ENCODE measurements around the gene NFYC.

NFYC gene

GRCh38 chr1:40739455-40740008, 48.0 kb downstream of the NFYC start:
- no peak for DNase-seq (ENCODE audit: low read depth)

GRCh38 chr1:40740039-40740996, 48.8 kb downstream of the NFYC start:
- no peak for DNase-seq (ENCODE audit: low read depth)

DNA sequence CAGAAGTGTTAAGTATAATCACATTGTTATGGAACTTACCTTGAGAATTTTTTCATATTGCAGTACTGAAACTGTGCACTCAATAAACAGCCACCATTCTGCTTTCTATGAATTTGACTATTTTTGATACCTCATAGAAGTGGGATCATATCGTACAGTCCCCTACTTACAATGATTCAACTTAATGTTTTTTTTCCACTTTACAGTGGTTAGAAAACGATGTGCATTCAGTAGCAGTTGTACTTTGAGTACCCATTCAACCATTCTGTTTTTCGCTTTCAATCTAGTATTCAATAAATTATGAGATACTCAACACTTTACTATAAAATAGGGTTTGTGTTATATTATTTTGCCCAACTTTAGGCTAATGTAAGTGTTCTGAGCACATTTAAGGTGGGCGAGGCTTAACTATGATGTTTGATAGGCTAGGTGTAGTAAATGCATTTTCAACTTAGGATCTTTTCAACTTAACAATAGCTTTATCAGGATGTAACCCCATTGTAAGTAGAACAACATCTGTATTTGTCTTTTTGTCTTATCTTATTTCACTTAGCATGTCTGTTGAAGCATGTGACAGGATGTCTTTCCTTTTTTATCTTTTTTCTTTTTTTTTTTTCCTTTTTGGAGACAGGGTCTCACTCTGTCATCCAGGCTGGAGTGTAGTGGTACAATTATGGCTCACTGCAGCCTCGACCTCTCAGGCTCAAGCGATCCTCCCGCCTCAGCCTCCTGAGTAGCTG, 49.7 kb downstream of the NFYC start:
- no peak for DNase-seq (ENCODE audit: low read depth)

GRCh38 chr1:40742363-40743061, 51.0 kb downstream of the NFYC start:
- DNase-seq (ENCODE audit: low read depth): no peak

- DNase-seq (ENCODE audit: low read depth): no peak
Observed at GRCh38 chr1:40743452-40743851, 51.9 kb downstream of the NFYC start.

DNA sequence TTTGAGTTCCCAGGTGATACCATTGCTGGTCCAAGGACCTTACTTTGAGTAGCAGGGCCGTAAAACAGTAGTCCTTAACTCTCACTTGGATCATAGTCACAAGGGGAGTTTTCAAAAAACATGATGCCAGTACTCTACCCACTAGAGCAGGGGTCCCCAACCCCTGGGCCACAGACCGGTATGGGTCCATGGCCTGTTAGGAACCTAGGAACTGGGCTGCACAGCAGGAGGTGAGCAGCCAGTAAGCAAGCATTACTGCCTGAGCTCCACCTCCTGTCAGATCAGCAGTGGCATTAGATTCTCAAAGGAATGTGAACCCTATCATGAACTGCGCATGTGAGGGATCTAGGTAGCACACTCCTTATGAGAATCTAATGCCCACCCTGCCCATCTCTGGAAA, 52.4 kb downstream of the NFYC start:
- no peak for DNase-seq (ENCODE audit: low read depth)

DNA sequence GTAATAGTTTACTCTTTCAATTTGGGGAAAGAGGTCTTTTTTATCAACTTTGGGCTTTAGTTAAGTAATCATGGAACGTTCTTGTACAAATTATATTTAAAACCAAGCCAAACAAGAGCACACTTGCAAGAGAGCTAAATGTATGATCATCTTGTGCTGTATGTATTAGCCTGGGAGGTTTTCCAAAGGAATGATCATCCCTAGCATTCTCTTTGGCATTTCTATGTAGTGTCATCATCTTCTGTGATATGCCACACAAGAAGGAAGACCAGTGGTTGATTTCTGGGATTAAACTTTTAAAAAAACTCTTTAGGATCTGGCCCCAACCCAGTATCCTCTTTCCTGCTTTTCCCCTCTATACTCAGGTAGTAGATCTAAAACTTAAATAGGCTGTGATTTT, 53.7 kb downstream of the NFYC start:
- no peak for DNase-seq (ENCODE audit: low read depth)

- DNase-seq (ENCODE audit: low read depth): no peak
Observed at GRCh38 chr1:40746344-40747090, 55.0 kb downstream of the NFYC start.

GRCh38 chr1:40748841-40749718, 57.6 kb downstream of the NFYC start:
- DNase-seq (ENCODE audit: low read depth): no peak

- no peak for DNase-seq (ENCODE audit: low read depth)
Observed at GRCh38 chr1:40749817-40750216, 58.3 kb downstream of the NFYC start.

DNA sequence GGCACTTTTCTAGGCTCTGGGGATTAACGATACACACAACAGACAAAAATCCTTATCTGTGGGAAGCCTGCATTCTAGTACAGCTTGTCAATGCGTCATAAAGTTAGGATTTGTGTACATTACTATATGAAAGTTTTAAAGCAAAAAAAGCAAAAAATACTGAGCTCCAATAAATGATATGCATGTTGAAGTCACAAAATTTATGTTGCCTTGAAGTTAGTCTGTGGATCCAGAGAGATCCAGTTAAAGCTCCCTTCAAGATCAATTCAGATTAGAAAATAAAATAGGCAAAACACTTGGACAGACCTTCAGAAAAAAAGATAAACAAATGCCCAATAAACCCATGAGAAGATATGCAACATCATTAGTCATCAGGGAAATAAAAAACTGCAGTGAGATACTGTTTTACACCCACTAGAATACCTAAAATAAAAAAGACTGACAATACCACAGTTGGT, 59.0 kb downstream of the NFYC start:
- no peak for DNase-seq (ENCODE audit: low read depth)

DNA sequence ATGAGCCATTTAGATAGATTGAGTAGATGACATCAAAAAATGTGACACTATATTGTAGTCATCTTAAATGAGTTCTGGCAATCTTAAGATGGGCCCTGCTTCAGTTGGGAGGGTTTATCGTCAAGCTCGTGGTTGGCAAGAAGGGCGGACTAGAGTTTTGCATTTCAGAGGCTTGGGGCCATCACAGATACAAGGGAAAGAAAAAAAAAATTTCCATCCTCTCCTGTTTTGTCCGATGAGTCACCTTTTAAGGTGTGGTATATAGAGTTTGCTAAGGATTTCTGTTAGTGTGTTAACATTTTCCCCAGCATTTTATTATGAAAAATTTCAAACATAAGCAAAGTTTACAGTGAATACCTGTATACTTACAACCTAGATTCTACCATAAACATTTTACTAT, 60.3 kb downstream of the NFYC start:
- DNase-seq (ENCODE audit: low read depth): no peak

- no peak for DNase-seq (ENCODE audit: low read depth)
Observed at GRCh38 chr1:40753142-40753882, 61.8 kb downstream of the NFYC start.

DNA sequence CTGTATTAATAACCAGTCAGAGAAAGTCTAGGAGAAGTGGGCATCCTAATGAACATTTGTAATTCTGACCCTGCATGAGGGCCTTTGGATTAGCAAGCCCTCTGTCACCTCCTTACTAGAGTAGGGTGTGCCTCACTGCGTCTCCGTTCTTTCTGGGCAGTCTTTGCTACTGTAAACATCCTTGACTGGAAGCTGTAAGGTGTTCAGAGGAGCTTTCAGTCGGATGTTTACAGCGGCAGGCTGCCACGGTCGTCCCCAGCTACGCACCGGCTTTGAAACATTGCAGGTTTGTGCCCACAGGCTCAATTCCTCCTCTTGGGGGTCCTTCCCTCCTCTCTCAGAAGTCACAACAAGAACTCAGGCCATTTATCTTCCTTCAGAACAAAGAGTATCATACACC, 62.7 kb downstream of the NFYC start:
- DNase-seq (ENCODE audit: low read depth): no peak

DNA sequence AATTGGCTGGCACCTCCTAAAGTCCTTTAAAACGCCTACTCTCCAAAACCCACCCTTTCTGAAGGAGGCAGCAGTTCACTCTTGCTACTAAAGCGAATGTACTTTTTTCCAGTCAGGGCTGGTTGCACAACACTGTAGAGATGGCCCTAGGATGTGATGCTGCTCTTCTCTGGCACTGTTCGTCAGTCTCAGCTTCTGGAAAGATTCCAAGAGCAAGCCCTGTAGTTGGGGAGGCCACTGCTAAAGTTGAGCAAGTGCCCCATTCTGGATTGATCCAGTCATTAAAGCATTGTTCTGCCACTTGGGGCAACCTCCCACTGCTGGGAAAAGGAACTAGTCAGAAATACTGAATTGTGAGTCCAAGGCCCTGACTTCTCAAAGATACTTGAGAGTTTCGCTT, 63.6 kb downstream of the NFYC start:
- DNase-seq (ENCODE audit: low read depth): no peak

DNA sequence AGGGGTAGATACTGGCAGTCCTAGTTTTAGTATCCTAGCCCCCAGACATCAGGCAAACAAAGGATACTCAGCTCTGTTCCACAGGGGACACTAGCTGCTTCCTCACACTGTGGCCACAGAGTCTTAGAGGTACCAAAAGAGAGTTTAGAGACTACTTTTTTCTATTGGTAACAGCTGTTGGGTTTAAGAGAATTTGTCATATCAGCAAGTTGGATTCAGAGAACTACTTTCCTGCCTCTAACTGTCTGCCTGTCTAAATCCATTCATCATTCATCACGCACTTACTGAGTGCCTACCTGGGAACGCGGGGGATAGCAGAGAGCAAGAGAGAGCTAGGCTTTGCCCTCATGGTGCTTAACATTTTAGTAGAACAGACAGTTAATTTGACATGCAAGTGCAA, 65.0 kb downstream of the NFYC start:
- DNase-seq (ENCODE audit: low read depth): no peak

DNA sequence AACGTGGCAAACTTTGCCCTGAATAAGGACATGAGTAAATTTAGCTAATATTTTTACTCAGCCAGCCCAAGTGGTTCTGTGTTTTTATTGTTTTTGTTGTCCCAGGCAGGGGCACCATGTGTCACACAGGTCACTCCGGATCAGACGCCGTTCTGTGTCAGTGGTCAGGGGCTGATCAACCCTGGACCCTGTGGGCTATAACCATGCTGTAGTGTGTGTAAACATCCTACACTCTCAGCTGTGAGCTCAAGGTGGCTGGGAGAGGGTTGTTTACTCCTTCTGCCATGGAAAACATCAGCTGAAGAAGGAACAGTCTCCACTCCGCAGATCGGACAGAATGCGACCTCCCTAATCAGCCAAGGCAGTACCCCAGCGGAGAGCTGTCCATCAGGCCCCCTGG, 65.6 kb downstream of the NFYC start:
- no peak for DNase-seq (ENCODE audit: low read depth)

DNA sequence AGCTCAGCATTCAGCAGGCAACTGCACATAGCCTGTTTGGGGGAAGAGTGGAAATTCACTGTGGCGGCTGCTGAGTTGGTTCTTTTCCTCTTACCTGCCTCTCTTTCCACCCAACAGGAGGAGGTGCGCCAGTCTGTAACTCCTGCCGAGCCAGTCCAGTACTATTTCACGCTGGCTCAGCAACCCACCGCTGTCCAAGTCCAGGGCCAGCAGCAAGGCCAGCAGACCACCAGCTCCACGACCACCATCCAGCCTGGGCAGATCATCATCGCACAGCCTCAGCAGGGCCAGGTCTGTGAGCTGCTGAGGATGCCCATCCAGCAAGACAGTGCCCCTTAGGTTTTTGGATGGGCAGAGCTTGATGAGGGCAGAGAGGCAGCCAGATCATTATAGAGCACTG, 66.5 kb downstream of the NFYC start:
- DNase-seq (ENCODE audit: low read depth): no peak

DNA sequence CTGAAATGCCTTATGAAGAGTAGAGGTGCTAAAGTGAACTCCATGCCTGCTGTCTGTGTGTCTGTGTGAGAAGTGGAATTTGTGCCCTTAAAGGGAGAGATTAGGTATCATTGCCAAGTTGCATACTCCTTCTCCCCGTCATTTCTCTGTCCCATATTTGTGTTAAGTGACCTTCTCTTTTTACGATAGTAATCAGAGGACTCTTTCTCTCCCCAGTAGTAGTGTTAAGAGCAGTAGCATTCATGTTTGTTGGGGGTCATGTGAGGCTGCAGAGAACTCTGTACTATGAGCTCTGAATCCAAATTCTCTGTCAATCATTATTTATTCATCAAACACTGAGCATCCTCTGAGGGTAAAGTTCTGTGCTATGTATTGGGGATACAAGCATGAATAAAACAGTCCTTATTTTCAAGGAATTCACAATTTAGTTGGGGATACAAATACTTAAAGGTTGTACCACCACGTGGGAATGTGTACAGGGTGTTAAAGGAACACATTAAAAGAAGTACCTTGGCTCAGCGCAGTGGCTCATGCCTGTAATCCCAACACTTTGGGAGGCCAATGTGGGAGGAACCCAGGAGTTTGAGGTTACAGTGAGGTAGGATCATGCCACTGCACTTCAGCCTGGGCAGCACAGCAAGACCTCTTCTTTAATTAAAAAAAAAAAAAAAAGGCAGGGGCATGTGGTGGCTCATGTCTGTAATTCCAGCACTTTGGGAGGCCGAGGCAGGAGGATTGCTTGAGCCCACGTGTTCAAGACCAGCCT, 67.3 kb downstream of the NFYC start:
- no peak for DNase-seq (ENCODE audit: low read depth)
